ENCODE measurements around the gene RBFOX1. TPM values are rescaled to one million over a fixed set of nuclear protein-coding genes. Genes with fewer than 3 reads are reported as not detected.

Gene RBFOX1
- total RNA-seq, 4 donors from 2014 or later = 0.29 to 0.30 TPM; not detected in 2

DNA sequence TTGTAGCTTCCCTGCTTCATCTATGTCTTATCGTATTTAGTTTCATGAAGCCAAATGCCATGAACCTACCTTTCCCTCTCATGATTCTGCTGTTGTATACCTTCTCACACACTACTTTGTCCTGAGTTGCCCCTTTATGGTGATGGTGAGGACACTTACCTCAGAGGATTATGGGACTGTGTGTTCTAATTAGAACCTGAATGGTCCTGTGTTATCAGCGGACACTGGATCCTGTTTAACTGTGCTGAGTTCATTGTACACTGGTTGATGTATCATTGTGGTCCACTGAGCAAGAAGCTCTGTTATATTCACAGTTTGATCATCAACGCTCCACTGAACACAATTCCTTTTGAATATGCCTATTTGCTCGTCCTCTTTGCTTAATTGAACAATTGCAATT lies 343.0 kb downstream of the RBFOX1 start:
- WGBS, 2 donors = 88 to 90% methylated on average over 4 of the region's 4 CpGs
- TF ChIP-seq POLR2A (IDR thresholded peaks at IDR 0.05) = no peak
- TF ChIP-seq, protein P1, sequence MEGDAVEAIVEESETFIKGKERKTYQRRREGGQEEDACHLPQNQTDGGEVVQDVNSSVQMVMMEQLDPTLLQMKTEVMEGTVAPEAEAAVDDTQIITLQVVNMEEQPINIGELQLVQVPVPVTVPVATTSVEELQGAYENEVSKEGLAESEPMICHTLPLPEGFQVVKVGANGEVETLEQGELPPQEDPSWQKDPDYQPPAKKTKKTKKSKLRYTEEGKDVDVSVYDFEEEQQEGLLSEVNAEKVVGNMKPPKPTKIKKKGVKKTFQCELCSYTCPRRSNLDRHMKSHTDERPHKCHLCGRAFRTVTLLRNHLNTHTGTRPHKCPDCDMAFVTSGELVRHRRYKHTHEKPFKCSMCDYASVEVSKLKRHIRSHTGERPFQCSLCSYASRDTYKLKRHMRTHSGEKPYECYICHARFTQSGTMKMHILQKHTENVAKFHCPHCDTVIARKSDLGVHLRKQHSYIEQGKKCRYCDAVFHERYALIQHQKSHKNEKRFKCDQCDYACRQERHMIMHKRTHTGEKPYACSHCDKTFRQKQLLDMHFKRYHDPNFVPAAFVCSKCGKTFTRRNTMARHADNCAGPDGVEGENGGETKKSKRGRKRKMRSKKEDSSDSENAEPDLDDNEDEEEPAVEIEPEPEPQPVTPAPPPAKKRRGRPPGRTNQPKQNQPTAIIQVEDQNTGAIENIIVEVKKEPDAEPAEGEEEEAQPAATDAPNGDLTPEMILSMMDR (IDR thresholded peaks at IDR 0.05) = no peak
- intact Hi-C loops (cut with DNase I; ENCODE audit: low total_unique reads) = no loop called here
- DNase-seq (ENCODE audit: low spot score in 2 of 2) = no peak
- no peak overlapping the region for H3K4me3 ChIP-seq (ENCODE audit: low read depth, poor library complexity, severe bottlenecking)

DNA sequence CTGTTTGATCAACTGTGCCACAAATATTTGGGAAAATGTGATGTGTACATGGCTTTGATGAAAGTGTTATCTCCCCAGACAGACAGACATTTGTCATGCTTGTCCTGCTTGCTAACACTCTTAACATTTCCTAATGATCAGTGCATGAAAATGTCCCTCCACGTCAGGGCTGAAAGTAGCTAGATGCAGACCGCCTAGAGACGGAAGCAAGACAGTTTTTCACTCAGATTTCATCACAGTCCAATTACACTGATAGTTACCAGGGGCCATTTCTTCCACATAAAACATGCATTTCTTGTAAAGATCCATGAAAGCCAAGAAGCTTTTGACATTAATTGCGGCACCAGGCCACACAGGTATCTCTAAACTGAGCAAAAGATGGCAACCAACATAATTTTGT lies 347.7 kb downstream of the RBFOX1 start:
- H3K4me3 ChIP-seq (ENCODE audit: low read depth, poor library complexity, severe bottlenecking) = no peak overlapping the region
- 77 to 79% methylated on average over 4 of the region's 4 CpGs for WGBS, 2 donors
- no peak for TF ChIP-seq POLR2A (IDR thresholded peaks at IDR 0.05)
- TF ChIP-seq, protein P1 (IDR thresholded peaks at IDR 0.05) = no peak
- intact Hi-C loops (cut with DNase I; ENCODE audit: low total_unique reads) = no loop called here
- no peak for DNase-seq (ENCODE audit: low spot score in 2 of 2)

DNA sequence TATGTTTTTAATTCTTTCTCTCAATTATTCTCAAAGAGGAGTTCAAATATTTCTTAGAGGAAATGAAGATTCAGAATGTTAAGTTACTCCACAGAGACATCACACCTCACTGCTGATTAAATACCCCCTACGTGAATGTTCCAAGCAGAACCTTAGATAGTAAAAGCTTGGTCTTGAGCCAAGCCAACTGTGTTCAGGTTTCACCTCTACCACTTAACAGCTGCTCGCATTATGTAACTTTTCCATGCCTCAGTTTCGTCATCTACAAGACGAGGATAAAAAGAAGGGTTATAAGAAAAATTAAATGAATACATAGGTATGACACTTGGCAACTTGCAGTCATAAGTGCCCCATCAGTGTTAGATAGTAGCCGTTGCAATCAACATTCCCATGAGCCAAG lies 356.2 kb downstream of the RBFOX1 start:
- H3K4me3 ChIP-seq (ENCODE audit: low read depth, poor library complexity, severe bottlenecking) = no peak overlapping the region
- 73 to 75% methylated on average over 5 of the region's 5 CpGs for WGBS, 2 donors
- intact Hi-C loops (cut with DNase I; ENCODE audit: low total_unique reads) = no loop called here
- no peak for DNase-seq (ENCODE audit: low spot score in 2 of 2)
- TF ChIP-seq POLR2A (IDR thresholded peaks at IDR 0.05) = no peak
- TF ChIP-seq, protein P1 (IDR thresholded peaks at IDR 0.05) = no peak

DNA sequence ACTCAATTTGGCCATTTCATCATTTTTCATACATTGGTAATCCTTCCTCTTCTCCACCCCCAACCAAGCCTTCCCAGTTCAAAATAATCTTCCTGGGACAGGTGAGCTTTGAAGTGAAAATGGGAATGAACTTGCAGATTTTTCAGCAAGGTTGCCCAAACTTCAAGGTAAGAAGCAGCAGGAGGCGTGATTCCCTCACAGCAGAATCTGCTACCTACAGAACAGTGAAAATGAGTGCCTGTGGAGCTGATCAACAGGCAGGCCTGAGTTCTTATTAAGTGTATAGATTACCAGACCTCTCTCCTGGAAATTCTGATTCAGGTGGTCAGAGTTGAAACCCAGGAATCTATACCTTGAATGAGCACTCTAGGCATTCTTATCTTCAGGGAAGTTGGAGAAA lies 356.6 kb downstream of the RBFOX1 start:
- no peak for DNase-seq (ENCODE audit: low spot score in 2 of 2)
- H3K4me3 ChIP-seq (ENCODE audit: low read depth, poor library complexity, severe bottlenecking) = no peak overlapping the region
- intact Hi-C loops (cut with DNase I; ENCODE audit: low total_unique reads) = no loop called here
- TF ChIP-seq, protein P1 (IDR thresholded peaks at IDR 0.05) = no peak
- no peak for TF ChIP-seq POLR2A (IDR thresholded peaks at IDR 0.05)
- WGBS, 2 donors = 88 to 93% methylated on average over 1 of the region's 1 CpG

DNA sequence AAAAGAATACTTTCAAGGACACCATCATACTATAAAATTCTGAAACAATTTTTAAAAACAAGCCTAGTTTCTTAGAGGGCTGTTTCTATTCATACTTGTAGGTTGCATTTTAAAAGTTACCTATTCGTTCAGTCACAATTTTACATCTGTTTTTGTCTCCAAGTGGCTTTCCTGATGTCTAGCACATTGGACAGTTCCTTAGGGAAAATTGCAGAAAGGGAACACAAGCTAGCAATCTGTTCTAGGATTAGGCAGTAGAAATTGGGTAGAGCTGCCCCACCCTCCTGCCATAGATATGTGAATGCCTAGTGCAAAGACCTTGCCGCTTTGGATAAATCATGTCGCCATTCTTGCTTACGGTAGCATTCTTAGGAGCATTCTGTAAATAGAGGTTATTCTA lies 358.9 kb downstream of the RBFOX1 start:
- no peak for DNase-seq (ENCODE audit: low spot score in 2 of 2)

DNA sequence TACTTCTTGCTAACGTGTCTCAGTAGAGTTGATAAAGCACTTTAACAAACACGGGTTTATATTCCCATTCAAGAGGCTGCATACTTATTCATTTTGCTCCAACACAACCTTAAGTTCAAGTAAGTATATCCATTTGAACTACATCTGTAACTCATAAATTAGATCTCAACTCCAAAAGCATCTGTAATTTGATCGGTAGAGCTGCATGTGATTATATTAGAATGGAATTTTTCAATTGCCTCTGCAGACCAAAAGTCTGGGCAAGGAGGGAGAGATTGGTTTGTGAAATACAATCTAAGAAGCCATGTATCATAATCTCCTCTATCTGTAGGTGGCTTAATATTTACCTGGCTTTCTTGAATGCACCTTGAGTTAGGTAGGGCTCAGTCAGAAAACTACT lies 371.0 kb downstream of the RBFOX1 start:
- H3K4me3 ChIP-seq (ENCODE audit: low read depth, poor library complexity, severe bottlenecking) = no peak overlapping the region
- no peak for DNase-seq (ENCODE audit: low spot score in 2 of 2)
- TF ChIP-seq, protein P1 (IDR thresholded peaks at IDR 0.05) = no peak
- TF ChIP-seq POLR2A (IDR thresholded peaks at IDR 0.05) = no peak
- intact Hi-C loops (cut with DNase I; ENCODE audit: low total_unique reads) = no loop called here
- WGBS, 2 donors = 39 to 44% methylated on average over 3 of the region's 3 CpGs

More for the DNA sequence above, 358.9 kb downstream of the RBFOX1 start:
- WGBS, 2 donors = 73 to 78% methylated on average over 4 of the region's 4 CpGs
- intact Hi-C loops (cut with DNase I; ENCODE audit: low total_unique reads) = no loop called here
- H3K4me3 ChIP-seq (ENCODE audit: low read depth, poor library complexity, severe bottlenecking) = no peak overlapping the region
- TF ChIP-seq POLR2A (IDR thresholded peaks at IDR 0.05) = no peak
- TF ChIP-seq, protein P1 (IDR thresholded peaks at IDR 0.05) = no peak

Data from lower leg skin (tissue), 4 donors.